DND-41 (cell line): Measurements from ENCODE around the gene RPS15.
A peak's percentile ranks its signal among the peaks of the same experiment; 100 is the strongest.

Source experiments
- ATAC-seq: fragments of 200-7000 bp; cut with Tn5 transposase; 3 replicates; pipeline ENCODE4 v1.9.1; 2021; ENCODE audit warnings: low read depth; ENCODE audit not compliant: insufficient read depth
- DNase-seq: peaks from one replicate; pipeline ENCODE4 v3.0.0-alpha.2; 2020
- H2AFZ ChIP-seq: 2 replicates; pipeline ENCODE4 v1.6.0; 2012; ENCODE audit warnings: low read depth, low read length
- H3K27ac ChIP-seq: 2 replicates; pipeline ENCODE4 v1.5.1; 2012; ENCODE audit warnings: low read length, inconsistent platforms
- H3K27me3 ChIP-seq: fragments of 200-600 bp; sonication (generic); 2 replicates; pipeline ENCODE4 v1.6.0; 2012; ENCODE audit warnings: low read length, mild to moderate bottlenecking, inconsistent platforms; ENCODE audit not compliant: insufficient read depth, poor library complexity
- H3K36me3 ChIP-seq: 2 replicates; pipeline ENCODE4 v1.5.1; 2012; ENCODE audit warnings: low read length, inconsistent platforms; ENCODE audit not compliant: insufficient read depth
- H3K4me1 ChIP-seq: 2 replicates; pipeline ENCODE4 v1.5.1; 2012; ENCODE audit warnings: mild to moderate bottlenecking, low read length; ENCODE audit not compliant: insufficient read depth
- H3K4me2 ChIP-seq: 2 replicates; pipeline ENCODE4 v1.6.0; 2012; ENCODE audit warnings: mild to moderate bottlenecking, moderate library complexity, low read length, inconsistent platforms; ENCODE audit not compliant: insufficient read depth
- H3K4me3 ChIP-seq, 2 experiments: fragments of 200-600 bp in 1 of 2; shearing (Covaris generic) in 1 of 2; 2 replicates each; pipeline ENCODE4 v1.5.1; 2012 to 2016; ENCODE audit warnings: inconsistent platforms in 2 of 2, low read length in 2 of 2, mild to moderate bottlenecking in 2 of 2, low read depth in 1 of 2, moderate library complexity in 1 of 2
- H3K79me2 ChIP-seq: 2 replicates; pipeline ENCODE4 v1.6.0; 2012; ENCODE audit warnings: low read length, inconsistent platforms; ENCODE audit not compliant: insufficient read depth
- H3K9ac ChIP-seq: 2 replicates; pipeline ENCODE4 v1.6.0; 2012; ENCODE audit warnings: low read depth, mild to moderate bottlenecking, inconsistent platforms, low read length, moderate library complexity
- H3K9me3 ChIP-seq: 2 replicates; pipeline ENCODE4 v1.5.1; 2012; ENCODE audit warnings: low read length, moderate library complexity, mild to moderate bottlenecking, inconsistent platforms; ENCODE audit not compliant: insufficient read depth, severe bottlenecking
- H4K20me1 ChIP-seq: 2 replicates; pipeline ENCODE4 v1.6.0; 2012; ENCODE audit warnings: low read length; ENCODE audit not compliant: insufficient read depth
- CTCF ChIP-seq: IDR thresholded peaks from 2 replicates; pipeline ENCODE4 v1.5.1; 2012; ENCODE audit warnings: borderline replicate concordance, low read length, moderate library complexity, mild to moderate bottlenecking; ENCODE audit not compliant: poor library complexity, severe bottlenecking; ENCODE audit errors: extremely low read depth
- EZH2 ChIP-seq: IDR thresholded peaks from 3 replicates; pipeline ENCODE4 v1.6.1; 2012; ENCODE audit warnings: borderline replicate concordance, low read depth, mild to moderate bottlenecking, moderate library complexity, low read length, inconsistent platforms; ENCODE audit not compliant: severe bottlenecking

Gene RPS15

GRCh38 chr19:1401138-1401888 is 36.9 kb upstream of the RPS15 start, which contains the start of gene GAMT:
TSS of gene GAMT (minus strand) at chr19:1401542. CDS start at chr19:1401476, 66 bp downstream.
- Histone ChIP-seq H3K27ac (peak within 1 kb of the TSS; percentile 84), H3K79me2 (peaks cover 29% of the 10 kb centered on the region), H3K36me3 (peaks cover 25% of the 10 kb centered on the region), H4K20me1 (peaks cover 9% of the 10 kb centered on the region; the same call in 1 of the 2 replicates), H3K4me3 (peak within 1 kb of the TSS; percentile 95 to 96), H3K9ac (peak within 1 kb of the TSS; percentile 96), H3K4me2 (peak within 1 kb of the TSS; percentile 85), H2AFZ (peak within 1 kb of the TSS; percentile 96), H3K4me1 (peaks cover 35% of the 10 kb centered on the region), H3K9me3 (no peaks in the 10 kb centered on the region), H3K27me3 (no peaks in the 10 kb centered on the region)
- TF ChIP-seq CTCF (peak; percentile 60), EZH2 (no peak)
- peak; percentile 76 for DNase-seq
- ATAC-seq, result peak; percentile 82

- H3K4me1 ChIP-seq, result peaks cover 41% of the 10 kb centered on the region
- ATAC-seq, result no peak
- TF ChIP-seq CTCF (no peak), EZH2 (no peak)
- peaks cover 7% of the 10 kb centered on the region; the same call in 1 of the 2 replicates for H4K20me1 ChIP-seq
- peaks cover 29% of the 10 kb centered on the region for H3K79me2 ChIP-seq
- peak overlapping the region; percentile 85 for H3K4me2 ChIP-seq
- H3K27ac ChIP-seq, result peak overlapping the region; percentile 84
- H3K36me3 ChIP-seq, result peaks cover 24% of the 10 kb centered on the region
- H3K4me3 ChIP-seq, result peak overlapping the region; percentile 95 to 96
- no peak for DNase-seq
- H3K27me3 ChIP-seq, result no peaks in the 10 kb centered on the region
- peak overlapping the region; percentile 96 for H2AFZ ChIP-seq
- no peaks in the 10 kb centered on the region for H3K9me3 ChIP-seq
- peak overlapping the region; percentile 96 for H3K9ac ChIP-seq
These were observed 36.3 kb upstream of the RPS15 start for GRCh38 chr19:1401889-1402217.

- Histone ChIP-seq H4K20me1 (peaks cover 7% of the 10 kb centered on the region; the same call in 1 of the 2 replicates), H3K4me3 (peak overlapping the region in 1 of 2 experiments; percentile 96; a peak in 2 of 4 replicates), H3K36me3 (peaks cover 18% of the 10 kb centered on the region), H3K4me2 (peak overlapping the region; percentile 85), H2AFZ (no peak overlapping the region), H3K27me3 (no peaks in the 10 kb centered on the region), H3K79me2 (peaks cover 30% of the 10 kb centered on the region), H3K9me3 (no peaks in the 10 kb centered on the region), H3K27ac (no peak overlapping the region), H3K9ac (peak overlapping the region; percentile 96; the same call in 1 of the 2 replicates), H3K4me1 (peaks cover 43% of the 10 kb centered on the region)
- no peak for TF ChIP-seq CTCF
- TF ChIP-seq EZH2, result no peak
- ATAC-seq (no peak), DNase-seq (no peak)
These were observed 35.7 kb upstream of the RPS15 start for GRCh38 chr19:1402411-1403070.
